Measurements from ENCODE around the gene TAS1R1. TPM values are rescaled to one million over a fixed set of nuclear protein-coding genes. Genes with fewer than 3 reads are reported as not detected.

Gene TAS1R1
- total and polyA plus RNA-seq, 9 of the 15 experiments (the other 6 are each of a cell fraction or from before 2014, with no cell fraction given), result 0.06 TPM; not detected in 8

GRCh38 chr1:6603915-6604558, 48.9 kb downstream of the TAS1R1 start (continued):
- TF ChIP-seq USF2 (CRISPR knock-in tag; IDR thresholded peaks at IDR 0.05), result peak; percentile 81
- no peak for TF ChIP-seq THAP12 (CRISPR knock-in tag; IDR thresholded peaks at IDR 0.05)
- peak; percentile 91 for TF ChIP-seq ZKSCAN8 (CRISPR knock-in tag; IDR thresholded peaks at IDR 0.05)
- TF ChIP-seq LARP7 (IDR thresholded peaks at IDR 0.05), result no peak
- TF ChIP-seq ZNF511 (CRISPR knock-in tag; IDR thresholded peaks at IDR 0.05), result peak; percentile 54; the same call in 1 of the 2 replicates
- TF ChIP-seq L3MBTL2 (IDR thresholded peaks at IDR 0.05), result peak; percentile 97
- no peak; the same call in 1 of the 2 replicates for TF ChIP-seq IFI16 (CRISPR knock-in tag; IDR thresholded peaks at IDR 0.05)
- peak; percentile 3; the same call in 1 of the 2 replicates for TF ChIP-seq NFIC (IDR thresholded peaks at IDR 0.05)
- TF ChIP-seq TCFL5 (CRISPR knock-in tag; conservative IDR thresholded peaks at IDR 0.05), result no peak
- TF ChIP-seq CBFA2T2 (conservative IDR thresholded peaks at IDR 0.05), result 0 out of 2 replicates have a peak, but pooled peaks have one; percentile 17
- TF ChIP-seq POLR2AphosphoS5 (IDR thresholded peaks at IDR 0.05; ENCODE audit: control insufficient read depth, insufficient read depth, low read depth, low read length), result no peak
- no peak for TF ChIP-seq XRCC5 (IDR thresholded peaks at IDR 0.05; ENCODE audit: low read depth, low read length)
- peak; percentile 80; the same call in 1 of the 2 replicates for TF ChIP-seq ZNF197 (CRISPR knock-in tag; IDR thresholded peaks at IDR 0.05; ENCODE audit: low read depth)
- peak; percentile 65 to 86 (median 77) for TF ChIP-seq CTCF (IDR thresholded peaks at IDR 0.05 in 2 of 3, conservative IDR thresholded peaks at IDR 0.05 in 1 of 3; ENCODE audit: insufficient read depth in 2 of 3, low read depth in 1 of 3, low read length in 3 of 3)
- no peak for TF ChIP-seq CREBBP (IDR thresholded peaks at IDR 0.05; ENCODE audit: low read depth, low read length)
- no peak for TF ChIP-seq ZC3H11A (IDR thresholded peaks at IDR 0.05; ENCODE audit: low read depth, low read length)
- TF ChIP-seq ZNF507 (tag; conservative IDR thresholded peaks at IDR 0.05), result no peak
- no peak for TF ChIP-seq ZEB2 (IDR thresholded peaks at IDR 0.05)
